HG02840 (cell line): Measurements from ENCODE around the gene ADD3.
"Not testable (repeated sequence)": the region's sequence is repeated elsewhere in the genome, so short reads cannot be mapped to it uniquely, and the experiment has no call there.

ENCODE experiments used
- ATAC-seq: cut with Tn5 transposase; IDR thresholded peaks from one replicate; pipeline ENCODE4 v1.9.1; 2021; ENCODE audit warnings: mild to moderate bottlenecking, moderate library complexity, moderate number of reproducible peaks; ENCODE audit not compliant: unreplicated experiment, low FRiP score

The ADD3 gene

DNA sequence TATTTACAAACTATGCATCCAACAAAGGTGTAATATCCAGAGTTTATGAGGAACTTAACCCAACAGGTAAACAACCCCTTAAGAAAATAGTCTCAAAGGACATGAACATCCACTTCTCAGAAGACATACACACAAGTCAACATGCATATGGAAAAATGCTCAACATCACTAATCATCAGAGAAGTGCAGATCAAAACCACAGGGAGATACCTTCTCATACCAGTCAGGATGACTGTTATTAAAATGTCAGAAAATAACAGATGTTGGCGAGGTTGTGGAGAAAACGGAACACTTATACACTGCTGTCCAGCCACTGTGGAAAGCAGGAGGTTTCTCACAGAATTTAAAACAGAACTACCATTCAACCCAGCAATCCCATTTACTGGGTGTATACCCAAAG lies 84.0 kb downstream of the ADD3 start:
- ATAC-seq, result no peak

DNA sequence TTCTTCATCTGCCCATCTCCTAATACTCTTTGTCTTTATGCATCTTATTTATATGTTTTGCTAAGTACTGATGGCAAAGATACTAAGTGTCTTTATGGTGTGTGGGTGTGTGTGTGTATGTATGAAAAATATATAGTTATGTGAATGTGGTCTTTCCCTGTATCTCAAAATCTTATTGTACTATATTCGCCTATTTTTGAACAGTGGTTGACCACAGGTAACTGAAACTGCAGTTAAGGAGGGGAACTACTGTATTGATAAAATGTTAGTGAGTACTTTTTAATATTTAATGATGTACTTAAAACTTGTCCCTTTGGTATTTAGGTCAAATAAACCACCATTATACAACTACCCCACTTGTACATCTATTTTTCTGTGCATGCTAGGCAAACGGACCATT lies 85.9 kb downstream of the ADD3 start:
- no peak for ATAC-seq

DNA sequence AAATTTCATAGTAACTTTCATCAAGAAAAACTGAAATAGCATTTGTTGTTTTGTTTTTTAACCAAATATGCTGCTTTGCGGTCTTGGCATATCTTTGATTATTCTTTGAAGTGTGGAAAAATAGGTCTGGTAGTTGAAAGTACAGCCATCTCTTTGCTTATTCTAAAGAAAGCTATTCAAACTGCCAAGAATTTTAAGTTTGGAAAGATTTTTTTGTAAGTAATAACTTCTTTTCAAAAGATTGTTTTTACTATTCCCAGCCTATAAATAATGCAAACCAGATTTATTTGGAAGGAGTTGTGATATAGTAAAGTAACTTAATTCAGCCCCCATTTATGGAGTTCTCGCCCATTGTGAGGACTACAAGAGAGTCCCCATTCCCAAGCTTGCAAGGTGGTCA lies 87.0 kb downstream of the ADD3 start:
- ATAC-seq, result no peak

DNA sequence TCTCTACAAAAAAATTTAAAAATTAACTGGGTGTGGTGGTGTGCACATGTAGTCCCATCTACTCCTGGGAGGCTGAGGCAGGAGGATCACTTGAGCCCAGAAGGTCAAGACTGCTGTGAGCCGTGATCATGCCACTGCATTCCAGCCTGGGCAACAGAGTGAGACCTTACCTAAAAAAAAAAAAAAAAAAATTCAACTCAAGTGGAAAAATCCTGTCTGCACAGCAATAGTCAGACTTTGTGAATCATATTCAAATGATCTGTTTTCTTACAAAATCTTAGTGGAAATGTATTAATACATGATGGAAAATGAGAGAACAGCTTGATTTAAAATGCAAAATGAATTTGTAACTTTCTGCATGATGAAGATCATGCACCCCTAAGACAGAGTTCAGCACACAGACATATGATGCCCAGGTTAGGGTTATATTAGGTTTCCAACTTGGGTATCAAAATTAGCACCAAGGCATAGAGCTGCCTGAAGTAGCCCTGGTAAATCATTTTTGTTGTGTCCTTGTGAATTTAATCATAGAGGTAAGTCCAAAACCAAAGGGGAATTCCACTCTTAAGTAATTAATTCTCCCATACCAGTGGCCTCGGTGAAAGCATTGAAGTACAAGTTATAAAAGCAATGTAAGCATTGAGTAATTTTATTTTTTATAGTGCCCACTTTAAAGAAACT lies 93.8 kb downstream of the ADD3 start:
- no peak for ATAC-seq

DNA sequence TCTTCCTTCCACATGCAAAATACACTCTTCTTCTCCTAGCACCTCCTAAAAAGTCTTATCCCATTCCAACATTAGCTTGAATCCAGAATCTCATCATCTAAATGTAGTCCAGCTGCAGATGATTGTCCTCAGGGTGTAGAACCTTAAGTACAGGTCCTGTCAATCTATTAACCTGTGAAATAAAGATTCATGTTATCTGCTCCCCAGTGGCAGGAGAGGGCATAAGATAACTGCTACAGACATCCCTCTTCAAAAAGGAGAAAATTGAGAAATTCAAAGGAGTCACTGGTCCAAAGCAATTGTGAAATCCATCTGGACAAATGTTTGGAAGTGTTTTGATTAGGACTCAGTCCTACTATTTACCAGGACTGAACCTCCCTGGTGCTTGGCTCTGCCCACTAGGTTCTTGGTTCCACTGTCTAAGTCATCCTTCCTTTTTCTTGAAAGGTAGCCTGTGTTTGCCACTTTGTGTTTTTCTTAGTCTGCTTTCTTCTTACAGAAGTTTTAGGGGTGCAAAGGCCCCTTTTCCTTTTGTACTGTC lies 96.2 kb downstream of the ADD3 start:
- no peak for ATAC-seq

DNA sequence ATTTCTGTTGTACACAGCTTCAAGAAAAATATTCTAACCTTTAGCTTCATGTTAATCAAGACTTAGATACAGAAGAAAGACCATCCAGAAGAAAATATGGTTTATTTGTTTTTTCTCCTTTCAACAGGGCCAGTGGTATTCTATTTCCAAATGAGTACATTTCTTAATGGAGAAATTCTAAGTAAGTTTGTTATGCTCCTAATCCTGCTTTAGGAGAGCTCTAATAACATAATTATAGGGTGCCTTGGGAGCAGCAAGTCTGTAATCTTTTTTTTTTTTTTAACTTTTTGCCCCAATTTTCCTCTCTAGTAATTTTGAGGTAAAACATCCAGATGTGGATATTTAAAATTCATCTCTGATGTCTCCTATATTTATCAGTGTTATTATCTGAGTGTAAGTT lies 98.1 kb downstream of the ADD3 start:
- no peak for ATAC-seq

DNA sequence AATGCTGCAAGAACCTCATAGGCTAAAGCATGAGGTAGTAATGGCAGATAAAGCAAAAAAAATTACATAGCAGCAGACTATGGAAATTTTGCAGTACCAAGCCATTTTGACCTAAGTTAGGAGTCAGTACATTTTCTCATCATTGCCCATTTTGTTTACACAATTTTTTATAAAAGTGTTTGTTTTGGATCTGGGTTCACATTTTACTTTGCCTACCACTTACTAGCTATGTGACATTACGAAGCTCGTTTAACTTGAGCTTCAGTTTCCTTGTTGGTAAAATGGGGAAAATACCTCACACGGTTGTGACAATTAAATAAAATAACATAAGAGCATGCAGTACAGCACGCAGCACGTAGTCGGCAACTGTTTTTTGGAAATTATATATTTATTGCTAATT lies 99.6 kb downstream of the ADD3 start:
- ATAC-seq, result no peak

DNA sequence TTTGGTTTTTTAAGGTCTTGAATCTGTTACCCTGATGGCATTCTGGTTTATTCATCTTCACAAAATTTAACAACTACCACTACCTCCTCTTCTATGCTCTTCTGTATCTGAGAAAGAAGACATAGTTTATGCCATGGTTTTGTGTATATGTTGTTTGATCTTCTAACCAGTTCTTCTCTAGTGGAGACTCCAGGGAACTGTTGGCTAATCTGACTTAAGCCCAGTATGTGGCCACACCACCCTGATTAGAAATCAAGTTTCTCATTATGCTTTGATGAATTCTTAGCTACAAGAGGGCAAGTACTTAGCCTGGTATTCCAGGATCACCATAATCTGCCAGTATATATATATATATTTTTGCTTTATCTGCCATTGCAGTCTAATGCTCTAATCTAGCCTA lies 100.1 kb downstream of the ADD3 start:
- ATAC-seq, result no peak

DNA sequence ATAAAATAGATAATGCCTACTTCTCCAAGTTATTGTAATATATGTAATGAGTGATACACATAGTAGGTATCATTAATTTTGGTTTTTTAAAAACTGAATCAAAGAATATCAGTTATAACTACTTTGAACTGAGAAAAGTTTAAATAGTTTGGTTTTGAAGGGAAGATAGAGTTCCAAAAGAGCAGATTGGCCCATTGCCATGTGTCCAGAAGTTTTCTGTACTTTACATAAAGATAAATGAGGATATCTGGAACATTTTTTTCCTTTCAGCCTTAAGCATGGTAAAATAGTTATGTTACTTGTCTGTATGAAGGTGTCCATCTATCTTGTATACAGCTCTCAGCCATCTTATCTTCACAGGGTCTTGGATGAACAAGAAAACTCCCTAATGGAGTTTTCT lies 101.7 kb downstream of the ADD3 start:
- no peak for ATAC-seq

DNA sequence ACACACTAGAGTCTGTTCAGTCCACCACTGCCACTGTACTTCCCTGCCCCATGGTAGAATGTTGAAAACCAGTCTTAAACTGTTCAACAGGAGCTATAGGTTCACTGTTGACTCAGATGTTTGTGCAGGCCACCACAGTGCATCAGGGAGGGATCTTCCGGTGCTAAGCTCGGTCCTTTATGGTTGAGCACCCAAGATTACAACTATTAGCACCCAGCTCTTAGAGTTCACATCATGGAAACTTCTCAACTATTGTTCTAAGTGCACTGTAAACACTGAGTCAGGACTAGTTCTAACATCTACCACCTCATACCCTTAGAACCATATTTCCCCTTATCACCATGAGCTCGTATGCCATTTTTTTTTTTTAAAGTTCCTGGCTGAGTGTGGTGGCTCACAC lies 102.6 kb downstream of the ADD3 start:
- ATAC-seq, result no peak

DNA sequence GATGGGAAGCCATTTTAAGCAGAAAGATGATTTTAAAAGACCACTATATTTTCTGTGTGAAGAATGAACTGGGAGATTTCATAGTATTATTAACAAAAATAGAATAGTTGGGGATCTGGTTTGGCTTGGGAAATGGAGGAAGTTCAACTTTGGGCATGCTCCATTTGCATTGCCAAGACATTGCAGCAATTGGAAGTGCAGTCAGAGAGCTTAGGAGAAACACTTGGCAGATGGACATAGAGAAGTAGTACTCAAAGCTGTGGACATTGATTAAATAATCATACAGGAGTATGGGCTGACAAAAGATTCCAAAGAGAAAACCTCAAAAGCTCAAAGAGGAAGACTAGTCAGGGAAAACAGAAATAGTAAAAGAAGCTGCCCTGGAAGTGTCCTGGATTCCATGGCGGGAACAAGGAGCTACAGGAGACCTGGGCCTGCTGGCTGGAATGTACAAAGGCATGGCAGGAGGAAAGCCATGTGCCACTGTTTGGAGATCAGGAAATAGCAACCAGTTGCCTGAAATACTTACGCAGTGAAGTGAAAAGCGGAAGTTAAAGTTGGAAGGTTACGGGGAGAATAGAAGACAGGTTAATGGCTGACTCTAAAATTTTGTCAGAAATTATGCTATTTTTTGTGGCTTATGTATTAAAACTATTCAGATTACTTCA lies 106.0 kb downstream of the ADD3 start:
- no peak for ATAC-seq

DNA sequence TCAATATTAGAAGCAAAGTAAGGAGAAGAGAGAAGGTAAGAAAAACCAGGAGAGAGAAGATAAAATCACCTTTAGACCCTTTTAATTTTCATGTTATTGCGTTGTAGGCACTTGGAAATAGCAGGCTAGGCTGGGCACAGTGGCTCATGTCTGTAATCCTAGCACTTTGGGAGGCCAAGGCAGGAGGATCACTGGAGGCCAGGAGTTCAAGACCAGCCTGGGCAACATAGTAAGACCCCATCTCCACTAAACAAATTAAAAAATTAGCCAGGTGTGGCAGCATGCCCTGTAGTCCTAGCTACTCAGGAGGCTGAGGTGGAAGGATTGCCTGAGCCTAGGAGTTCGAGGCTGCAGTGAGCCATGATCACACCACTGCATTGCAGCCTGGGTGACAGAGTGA lies 106.9 kb downstream of the ADD3 start:
- not testable (repeated sequence) for ATAC-seq

DNA sequence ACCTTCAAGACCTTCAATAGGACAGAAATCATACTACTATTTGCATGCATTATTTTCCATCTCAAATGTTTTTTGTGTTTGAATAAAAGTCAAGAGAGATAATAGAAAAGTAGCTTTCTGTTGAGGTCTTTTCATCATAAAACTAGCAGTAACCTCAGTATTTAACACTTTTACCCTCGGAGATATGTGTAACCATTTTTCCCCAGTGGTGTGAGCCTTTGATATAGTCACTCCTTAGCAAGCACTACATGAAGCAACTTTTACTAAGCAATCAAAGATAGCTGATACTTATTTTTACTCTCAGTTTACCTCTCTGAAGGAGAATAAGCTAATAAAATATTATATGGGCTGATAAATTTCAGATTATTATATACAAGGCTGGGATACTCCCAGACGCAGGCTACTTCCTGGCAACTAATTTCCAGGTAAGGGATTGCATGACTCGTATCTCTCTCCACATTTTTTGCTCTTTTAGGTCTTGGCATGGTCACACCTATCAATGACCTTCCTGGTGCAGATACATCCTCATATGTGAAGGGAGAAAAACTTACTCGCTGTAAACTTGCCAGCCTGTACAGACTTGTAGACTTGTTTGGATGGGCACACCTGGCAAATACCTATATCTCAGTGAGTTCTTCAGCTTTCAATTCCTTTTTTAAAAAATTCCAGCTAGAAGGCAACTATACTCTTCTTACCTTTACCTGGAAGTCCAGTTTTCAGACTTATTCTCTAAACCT lies 108.2 kb downstream of the ADD3 start:
- ATAC-seq, result no peak

DNA sequence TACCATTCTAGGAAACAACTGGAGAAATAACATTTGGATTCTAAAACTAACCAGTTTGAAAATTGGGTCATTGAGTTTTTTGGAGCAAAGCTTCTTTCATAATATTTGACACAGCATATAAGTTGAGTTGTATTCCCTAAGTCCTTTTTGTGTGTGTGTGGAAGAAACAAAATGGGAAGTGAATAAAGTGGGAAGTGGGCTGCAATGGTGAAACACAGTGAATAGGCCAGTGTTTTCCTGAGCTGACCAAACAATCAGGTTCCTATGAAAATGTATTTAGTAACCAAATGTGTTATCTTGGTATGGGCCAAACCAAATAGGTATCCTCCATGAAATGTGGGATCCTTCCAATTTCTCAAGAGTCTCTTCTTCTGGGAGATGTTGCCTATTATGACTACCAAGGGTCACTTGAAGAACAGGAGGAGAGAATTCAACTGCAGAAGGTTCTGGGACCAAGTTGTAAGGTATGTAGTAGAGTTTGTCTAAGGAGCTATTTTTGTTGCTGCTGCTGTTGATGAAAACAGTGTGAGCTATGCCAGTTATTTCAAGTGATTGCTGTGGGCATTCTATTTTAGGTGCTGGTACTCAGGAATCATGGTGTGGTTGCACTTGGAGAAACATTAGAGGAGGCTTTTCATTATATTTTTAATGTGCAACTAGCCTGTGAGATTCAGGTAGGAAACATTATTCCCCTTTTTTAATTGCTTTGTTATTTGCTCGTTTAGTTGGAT lies 111.3 kb downstream of the ADD3 start:
- ATAC-seq, result no peak

DNA sequence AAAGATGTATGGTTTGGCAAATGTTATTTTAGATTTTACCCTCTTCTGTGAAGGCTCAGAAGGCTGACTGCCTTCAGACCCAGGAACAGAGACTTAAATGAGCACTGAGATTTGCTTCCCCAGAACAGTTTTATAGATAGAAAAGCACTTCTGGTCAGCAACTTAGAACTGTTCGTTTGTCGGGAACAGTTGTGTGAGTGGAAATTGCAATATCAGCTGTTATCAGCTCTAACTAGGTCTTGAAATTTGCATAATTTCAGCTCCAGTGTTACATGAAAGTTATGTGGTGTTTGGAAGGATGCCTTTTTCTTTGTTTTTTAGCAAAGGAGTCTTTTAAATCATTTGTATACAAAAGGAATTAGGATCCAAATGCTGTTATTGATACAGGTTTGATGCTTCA lies 115.8 kb downstream of the ADD3 start:
- no peak for ATAC-seq

DNA sequence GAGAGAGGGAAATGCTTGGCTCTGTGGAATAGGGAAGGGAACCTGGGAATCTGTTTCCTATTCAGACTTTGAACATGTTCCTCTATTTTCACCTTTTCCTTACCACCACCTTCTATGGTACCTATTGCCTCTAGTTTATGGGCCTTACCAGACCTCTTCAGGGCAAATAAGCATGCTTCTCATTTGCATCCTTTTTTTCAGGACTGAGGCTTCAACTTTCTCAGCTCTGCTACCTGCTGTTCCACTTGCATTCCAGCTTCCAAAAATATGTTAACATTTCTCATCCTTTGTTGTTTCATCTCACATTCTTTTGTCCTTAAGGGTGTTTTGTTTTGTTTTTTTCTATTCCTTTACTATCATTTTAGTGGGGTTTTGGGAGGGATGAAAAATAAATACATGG lies 121.7 kb downstream of the ADD3 start:
- no peak for ATAC-seq

DNA sequence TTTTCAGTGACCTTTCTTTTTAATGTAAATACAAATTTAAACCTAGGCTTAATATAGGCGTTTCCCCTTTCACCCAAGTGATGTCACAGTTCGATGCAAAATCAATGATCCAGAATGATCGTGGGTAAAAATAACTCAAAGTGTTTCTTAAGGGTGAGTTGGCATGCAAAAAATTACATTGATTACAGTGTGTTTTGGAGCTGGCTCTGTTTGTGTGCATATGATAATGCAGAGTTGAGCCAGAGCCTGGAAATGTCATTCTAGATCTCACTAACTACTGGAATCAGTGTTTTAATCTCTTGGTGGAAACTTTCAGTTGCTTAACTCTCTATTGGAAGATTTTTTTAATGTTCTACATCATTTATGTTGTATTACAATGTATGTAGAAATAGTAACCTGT lies 127.1 kb downstream of the ADD3 start:
- no peak for ATAC-seq

DNA sequence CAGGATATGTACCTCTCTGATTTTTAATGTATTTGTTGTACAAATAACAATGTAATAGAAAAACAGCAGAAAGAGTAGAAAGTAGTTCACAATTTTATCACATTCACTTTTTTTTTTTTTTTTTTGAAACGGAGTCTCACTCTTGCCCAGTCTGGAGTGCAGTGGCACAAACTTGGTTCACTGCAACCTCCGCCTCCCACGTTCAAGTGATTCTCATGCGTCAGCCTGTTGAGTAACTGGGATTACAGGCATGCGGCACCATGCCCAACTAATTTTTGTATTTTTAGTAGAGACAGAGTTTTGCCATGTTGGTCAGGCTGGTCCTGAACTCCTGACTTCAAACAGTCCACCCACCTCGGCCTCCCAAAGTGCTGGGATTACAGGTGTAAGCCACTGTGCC lies 128.1 kb downstream of the ADD3 start:
- ATAC-seq, result not testable (repeated sequence)

DNA sequence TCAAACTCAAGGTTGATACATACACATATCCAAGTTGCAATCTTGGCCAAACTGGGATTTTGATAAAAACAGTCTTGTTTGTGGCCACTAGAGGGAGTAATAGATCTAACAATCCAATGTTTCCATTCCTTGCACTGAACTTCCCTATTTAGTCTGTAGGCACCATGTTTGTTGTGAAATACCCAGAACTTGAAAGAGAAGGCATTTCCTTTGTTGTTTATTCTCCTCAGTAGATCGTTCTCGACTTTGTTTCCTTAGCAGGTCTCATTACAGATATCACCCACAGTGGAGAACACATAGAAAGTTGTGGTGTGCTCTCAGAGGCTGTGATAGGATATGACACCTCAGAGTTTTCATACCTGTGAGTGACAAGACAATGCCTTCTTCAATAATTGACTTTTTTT lies 129.4 kb downstream of the ADD3 start:
- ATAC-seq, result peak; percentile 48

DNA sequence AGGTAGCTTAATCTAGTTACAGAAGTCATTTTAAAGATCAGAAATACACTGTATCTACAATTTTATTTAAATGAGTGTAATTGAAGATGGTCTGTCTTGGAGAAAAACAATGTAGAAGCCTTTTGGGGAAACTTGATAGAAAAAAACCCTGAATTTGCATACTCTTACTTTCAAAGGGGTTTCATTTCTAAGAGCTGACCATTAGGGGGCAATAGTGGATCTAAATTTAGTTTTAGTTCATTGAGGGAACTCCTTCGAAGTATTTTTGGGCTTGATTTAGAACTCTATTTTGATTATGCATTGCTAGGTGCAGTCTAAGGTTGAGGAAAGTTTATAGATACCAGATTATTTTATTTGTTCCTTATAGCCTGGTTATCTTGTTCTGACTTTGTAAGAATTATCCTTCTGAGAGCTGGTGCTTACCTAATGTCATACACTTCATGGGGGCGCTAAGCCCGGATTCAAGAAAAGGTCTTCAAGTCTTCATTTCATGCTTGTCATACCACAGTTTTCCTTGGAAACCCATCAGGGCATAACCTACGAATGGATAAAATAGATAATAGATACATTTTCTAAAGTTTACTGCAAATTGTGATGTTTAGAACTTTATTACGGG lies 130.5 kb downstream of the ADD3 start:
- no peak for ATAC-seq
